ENCODE data around the gene EID2B. TPM values are rescaled to one million over a fixed set of nuclear protein-coding genes. Genes with fewer than 3 reads are reported as not detected.

The EID2B gene
- total and polyA plus RNA-seq, 2 of the 13 experiments (the other 11 are each of a cell fraction or from before 2014, with no cell fraction given), result 2.5 to 3.7 TPM

DNA sequence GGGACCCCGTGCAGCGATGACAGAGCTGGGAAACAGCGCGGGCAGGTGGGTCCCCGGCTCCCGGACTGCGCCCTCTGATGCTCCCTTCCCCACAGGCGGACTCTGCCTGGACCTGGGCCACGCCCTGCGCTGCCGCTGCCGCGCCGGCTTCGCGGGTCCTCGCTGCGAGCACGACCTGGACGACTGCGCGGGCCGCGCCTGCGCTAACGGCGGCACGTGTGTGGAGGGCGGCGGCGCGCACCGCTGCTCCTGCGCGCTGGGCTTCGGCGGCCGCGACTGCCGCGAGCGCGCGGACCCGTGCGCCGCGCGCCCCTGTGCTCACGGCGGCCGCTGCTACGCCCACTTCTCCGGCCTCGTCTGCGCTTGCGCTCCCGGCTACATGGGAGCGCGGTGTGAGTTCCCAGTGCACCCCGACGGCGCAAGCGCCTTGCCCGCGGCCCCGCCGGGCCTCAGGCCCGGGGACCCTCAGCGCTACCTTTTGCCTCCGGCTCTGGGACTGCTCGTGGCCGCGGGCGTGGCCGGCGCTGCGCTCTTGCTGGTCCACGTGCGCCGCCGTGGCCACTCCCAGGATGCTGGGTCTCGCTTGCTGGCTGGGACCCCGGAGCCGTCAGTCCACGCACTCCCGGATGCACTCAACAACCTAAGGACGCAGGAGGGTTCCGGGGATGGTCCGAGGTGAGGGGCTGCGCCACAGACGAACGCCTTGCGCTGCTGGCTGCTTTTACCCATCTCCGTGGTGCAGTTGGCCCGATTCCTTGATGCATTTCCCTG is 25.5 kb downstream of the EID2B start (continued):
- TF ChIP-seq TEF (CRISPR knock-in tag; IDR thresholded peaks at IDR 0.05) (peak; percentile 89), MEIS2 (CRISPR knock-in tag; IDR thresholded peaks at IDR 0.05) (peak; percentile 95), NR1H2 (CRISPR knock-in tag; IDR thresholded peaks at IDR 0.05; ENCODE audit: borderline replicate concordance, low read depth) (0 out of 2 replicates have a peak, but pooled peaks have one; percentile 34), FOXA3 (CRISPR knock-in tag; IDR thresholded peaks at IDR 0.05) (0 out of 2 replicates have a peak, but pooled peaks have one; percentile 15), NFE2L2 (IDR thresholded peaks at IDR 0.05; ENCODE audit: low read length) (no peak), ZSCAN31 (CRISPR knock-in tag; IDR thresholded peaks at IDR 0.05; ENCODE audit: low read depth) (peak; percentile 94), TOPORS (CRISPR knock-in tag; IDR thresholded peaks at IDR 0.05) (peak; percentile 94), SETDB1 (CRISPR knock-in tag; IDR thresholded peaks at IDR 0.05; ENCODE audit: borderline replicate concordance) (no peak), JUNB (CRISPR knock-in tag; IDR thresholded peaks at IDR 0.05; ENCODE audit: borderline replicate concordance) (0 out of 2 replicates have a peak, but pooled peaks have one; percentile 58), ZNF598 (CRISPR knock-in tag; IDR thresholded peaks at IDR 0.05; ENCODE audit: borderline replicate concordance) (peak; percentile 63; the same call in 1 of the 2 replicates), ZNF326 (CRISPR knock-in tag; IDR thresholded peaks at IDR 0.05; ENCODE audit: borderline replicate concordance) (no peak), RARG (CRISPR knock-in tag; IDR thresholded peaks at IDR 0.05; ENCODE audit: low read depth) (no peak), ZNF431 (CRISPR knock-in tag; IDR thresholded peaks at IDR 0.05; ENCODE audit: borderline replicate concordance, low read depth) (peak; percentile 92), ZNF782 (CRISPR knock-in tag; IDR thresholded peaks at IDR 0.05; ENCODE audit: borderline replicate concordance) (peak; percentile 84; the same call in 1 of the 2 replicates), KMT2A (CRISPR knock-in tag; IDR thresholded peaks at IDR 0.05) (peak; percentile 33; the same call in 1 of the 2 replicates)
- TF ChIP-seq, protein P1, sequence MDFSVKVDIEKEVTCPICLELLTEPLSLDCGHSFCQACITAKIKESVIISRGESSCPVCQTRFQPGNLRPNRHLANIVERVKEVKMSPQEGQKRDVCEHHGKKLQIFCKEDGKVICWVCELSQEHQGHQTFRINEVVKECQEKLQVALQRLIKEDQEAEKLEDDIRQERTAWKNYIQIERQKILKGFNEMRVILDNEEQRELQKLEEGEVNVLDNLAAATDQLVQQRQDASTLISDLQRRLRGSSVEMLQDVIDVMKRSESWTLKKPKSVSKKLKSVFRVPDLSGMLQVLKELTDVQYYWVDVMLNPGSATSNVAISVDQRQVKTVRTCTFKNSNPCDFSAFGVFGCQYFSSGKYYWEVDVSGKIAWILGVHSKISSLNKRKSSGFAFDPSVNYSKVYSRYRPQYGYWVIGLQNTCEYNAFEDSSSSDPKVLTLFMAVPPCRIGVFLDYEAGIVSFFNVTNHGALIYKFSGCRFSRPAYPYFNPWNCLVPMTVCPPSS (IDR thresholded peaks at IDR 0.05), result no peak
- TF ChIP-seq, protein P2, sequence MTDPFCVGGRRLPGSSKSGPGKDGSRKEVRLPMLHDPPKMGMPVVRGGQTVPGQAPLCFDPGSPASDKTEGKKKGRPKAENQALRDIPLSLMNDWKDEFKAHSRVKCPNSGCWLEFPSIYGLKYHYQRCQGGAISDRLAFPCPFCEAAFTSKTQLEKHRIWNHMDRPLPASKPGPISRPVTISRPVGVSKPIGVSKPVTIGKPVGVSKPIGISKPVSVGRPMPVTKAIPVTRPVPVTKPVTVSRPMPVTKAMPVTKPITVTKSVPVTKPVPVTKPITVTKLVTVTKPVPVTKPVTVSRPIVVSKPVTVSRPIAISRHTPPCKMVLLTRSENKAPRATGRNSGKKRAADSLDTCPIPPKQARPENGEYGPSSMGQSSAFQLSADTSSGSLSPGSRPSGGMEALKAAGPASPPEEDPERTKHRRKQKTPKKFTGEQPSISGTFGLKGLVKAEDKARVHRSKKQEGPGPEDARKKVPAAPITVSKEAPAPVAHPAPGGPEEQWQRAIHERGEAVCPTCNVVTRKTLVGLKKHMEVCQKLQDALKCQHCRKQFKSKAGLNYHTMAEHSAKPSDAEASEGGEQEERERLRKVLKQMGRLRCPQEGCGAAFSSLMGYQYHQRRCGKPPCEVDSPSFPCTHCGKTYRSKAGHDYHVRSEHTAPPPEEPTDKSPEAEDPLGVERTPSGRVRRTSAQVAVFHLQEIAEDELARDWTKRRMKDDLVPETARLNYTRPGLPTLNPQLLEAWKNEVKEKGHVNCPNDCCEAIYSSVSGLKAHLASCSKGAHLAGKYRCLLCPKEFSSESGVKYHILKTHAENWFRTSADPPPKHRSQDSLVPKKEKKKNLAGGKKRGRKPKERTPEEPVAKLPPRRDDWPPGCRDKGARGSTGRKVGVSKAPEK (CRISPR knock-in tag; IDR thresholded peaks at IDR 0.05; ENCODE audit: borderline replicate concordance), result no peak
- TF ChIP-seq, protein P3, sequence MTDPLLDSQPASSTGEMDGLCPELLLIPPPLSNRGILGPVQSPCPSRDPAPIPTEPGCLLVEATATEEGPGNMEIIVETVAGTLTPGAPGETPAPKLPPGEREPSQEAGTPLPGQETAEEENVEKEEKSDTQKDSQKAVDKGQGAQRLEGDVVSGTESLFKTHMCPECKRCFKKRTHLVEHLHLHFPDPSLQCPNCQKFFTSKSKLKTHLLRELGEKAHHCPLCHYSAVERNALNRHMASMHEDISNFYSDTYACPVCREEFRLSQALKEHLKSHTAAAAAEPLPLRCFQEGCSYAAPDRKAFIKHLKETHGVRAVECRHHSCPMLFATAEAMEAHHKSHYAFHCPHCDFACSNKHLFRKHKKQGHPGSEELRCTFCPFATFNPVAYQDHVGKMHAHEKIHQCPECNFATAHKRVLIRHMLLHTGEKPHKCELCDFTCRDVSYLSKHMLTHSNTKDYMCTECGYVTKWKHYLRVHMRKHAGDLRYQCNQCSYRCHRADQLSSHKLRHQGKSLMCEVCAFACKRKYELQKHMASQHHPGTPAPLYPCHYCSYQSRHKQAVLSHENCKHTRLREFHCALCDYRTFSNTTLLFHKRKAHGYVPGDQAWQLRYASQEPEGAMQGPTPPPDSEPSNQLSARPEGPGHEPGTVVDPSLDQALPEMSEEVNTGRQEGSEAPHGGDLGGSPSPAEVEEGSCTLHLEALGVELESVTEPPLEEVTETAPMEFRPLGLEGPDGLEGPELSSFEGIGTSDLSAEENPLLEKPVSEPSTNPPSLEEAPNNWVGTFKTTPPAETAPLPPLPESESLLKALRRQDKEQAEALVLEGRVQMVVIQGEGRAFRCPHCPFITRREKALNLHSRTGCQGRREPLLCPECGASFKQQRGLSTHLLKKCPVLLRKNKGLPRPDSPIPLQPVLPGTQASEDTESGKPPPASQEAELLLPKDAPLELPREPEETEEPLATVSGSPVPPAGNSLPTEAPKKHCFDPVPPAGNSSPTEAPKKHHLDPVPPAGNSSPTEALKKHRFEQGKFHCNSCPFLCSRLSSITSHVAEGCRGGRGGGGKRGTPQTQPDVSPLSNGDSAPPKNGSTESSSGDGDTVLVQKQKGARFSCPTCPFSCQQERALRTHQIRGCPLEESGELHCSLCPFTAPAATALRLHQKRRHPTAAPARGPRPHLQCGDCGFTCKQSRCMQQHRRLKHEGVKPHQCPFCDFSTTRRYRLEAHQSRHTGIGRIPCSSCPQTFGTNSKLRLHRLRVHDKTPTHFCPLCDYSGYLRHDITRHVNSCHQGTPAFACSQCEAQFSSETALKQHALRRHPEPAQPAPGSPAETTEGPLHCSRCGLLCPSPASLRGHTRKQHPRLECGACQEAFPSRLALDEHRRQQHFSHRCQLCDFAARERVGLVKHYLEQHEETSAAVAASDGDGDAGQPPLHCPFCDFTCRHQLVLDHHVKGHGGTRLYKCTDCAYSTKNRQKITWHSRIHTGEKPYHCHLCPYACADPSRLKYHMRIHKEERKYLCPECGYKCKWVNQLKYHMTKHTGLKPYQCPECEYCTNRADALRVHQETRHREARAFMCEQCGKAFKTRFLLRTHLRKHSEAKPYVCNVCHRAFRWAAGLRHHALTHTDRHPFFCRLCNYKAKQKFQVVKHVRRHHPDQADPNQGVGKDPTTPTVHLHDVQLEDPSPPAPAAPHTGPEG (CRISPR knock-in tag; IDR thresholded peaks at IDR 0.05), result peak; percentile 96

All from HepG2 (cell line).